HEK293 (cell line): ENCODE data around the gene BSCL2.

Source experiments
- MEIS1 ChIP-seq: sonication (generic); formaldehyde crosslinking; IDR thresholded peaks from 2 replicates; pipeline ENCODE4 v1.8.1; 2022; ENCODE audit warnings: missing genetic modification reagents, mild to moderate bottlenecking, borderline replicate concordance
- PRDM10 ChIP-seq: fragments of 450-650 bp; formaldehyde crosslinking; IDR thresholded peaks from 2 replicates; pipeline ENCODE4 v1.5.1; 2016; ENCODE audit warnings: missing biosample characterization, missing genetic modification characterization
- PRDM6 ChIP-seq: fragments of 450-650 bp; formaldehyde crosslinking; IDR thresholded peaks from 2 replicates; pipeline ENCODE4 v1.5.1; 2017; ENCODE audit warnings: missing biosample characterization, missing genetic modification characterization
- ZBTB26 ChIP-seq: fragments of 450-650 bp; formaldehyde crosslinking; optimal IDR thresholded peaks from 2 replicates; pipeline ENCODE3; 2016; ENCODE audit warnings: missing biosample characterization, mild to moderate bottlenecking, missing genetic modification characterization
- ZBTB44 ChIP-seq: fragments of 450-650 bp; IDR thresholded peaks from 2 replicates; pipeline ENCODE4 v1.5.1; 2018; ENCODE audit warnings: missing biosample characterization, mild to moderate bottlenecking, missing genetic modification characterization
- ZBTB49 ChIP-seq: fragments of 450-650 bp; formaldehyde crosslinking; IDR thresholded peaks from 2 replicates; pipeline ENCODE4 v1.5.1; 2016; ENCODE audit warnings: missing biosample characterization, missing genetic modification characterization, low read depth
- ZNF132 ChIP-seq: fragments of 450-650 bp; formaldehyde crosslinking; IDR thresholded peaks from 2 replicates; pipeline ENCODE4 v1.5.1; 2017; ENCODE audit warnings: missing biosample characterization, missing genetic modification characterization, borderline replicate concordance
- ZNF23 ChIP-seq: fragments of 450-650 bp; formaldehyde crosslinking; IDR thresholded peaks from 2 replicates; pipeline ENCODE4 v1.5.1; 2016; ENCODE audit warnings: missing biosample characterization, missing genetic modification characterization, borderline replicate concordance
- ZNF335 ChIP-seq: fragments of 450-650 bp; formaldehyde crosslinking; conservative IDR thresholded peaks from 2 replicates; pipeline ENCODE4 v1.5.1; 2016; ENCODE audit warnings: missing biosample characterization, missing genetic modification characterization
- ZNF449 ChIP-seq: fragments of 450-650 bp; formaldehyde crosslinking; IDR thresholded peaks from 2 replicates; pipeline ENCODE4 v1.5.1; 2017; ENCODE audit warnings: missing biosample characterization, mild to moderate bottlenecking, missing genetic modification characterization, moderate library complexity
- ZNF624 ChIP-seq: fragments of 450-650 bp; formaldehyde crosslinking; IDR thresholded peaks from 2 replicates; pipeline ENCODE4 v1.5.1; 2017; ENCODE audit warnings: missing biosample characterization, missing genetic modification characterization
- ZNF639 ChIP-seq: fragments of 450-650 bp; formaldehyde crosslinking; IDR thresholded peaks from 2 replicates; pipeline ENCODE4 v1.5.1; 2016; ENCODE audit warnings: missing biosample characterization, missing genetic modification characterization
- ZNF692 ChIP-seq: fragments of 450-650 bp; formaldehyde crosslinking; IDR thresholded peaks from 2 replicates; pipeline ENCODE4 v1.5.1; 2016; ENCODE audit warnings: missing biosample characterization, missing genetic modification characterization
- ZNF791 ChIP-seq: fragments of 450-650 bp; formaldehyde crosslinking; IDR thresholded peaks from 2 replicates; pipeline ENCODE4 v1.5.1; 2016; ENCODE audit warnings: missing biosample characterization, missing genetic modification characterization
- ZSCAN30 ChIP-seq: fragments of 450-650 bp; IDR thresholded peaks from 2 replicates; pipeline ENCODE4 v1.5.1; 2018; ENCODE audit warnings: missing biosample characterization, mild to moderate bottlenecking, missing genetic modification characterization, moderate library complexity
- ZSCAN4 ChIP-seq: fragments of 450-650 bp; formaldehyde crosslinking; IDR thresholded peaks from 2 replicates; pipeline ENCODE4 v1.5.1; 2017; ENCODE audit warnings: missing biosample characterization, missing genetic modification characterization
- TF ChIP-seq, protein P1 (sequence below): fragments of 450-650 bp; formaldehyde crosslinking; IDR thresholded peaks from 2 replicates; pipeline ENCODE4 v1.5.1; 2016; ENCODE audit warnings: missing biosample characterization, missing genetic modification characterization
- TF ChIP-seq, protein P2 (sequence below): fragments of 450-650 bp; formaldehyde crosslinking; IDR thresholded peaks from 2 replicates; pipeline ENCODE4 v1.5.1; 2016; ENCODE audit warnings: missing biosample characterization, missing genetic modification characterization

The BSCL2 gene

GRCh38 chr11:62689421-62690183, 17.6 kb downstream of the BSCL2 start, which contains the start of gene LRRN4CL (continued):
- TF ChIP-seq ZNF692 (no peak), ZNF449 (tag by site-specific recombination) (no peak), ZNF624 (tag by site-specific recombination) (no peak), ZNF639 (tag by site-specific recombination) (no peak), PRDM6 (tag by site-specific recombination) (no peak), ZSCAN4 (tag by site-specific recombination) (no peak), ZNF791 (tag by site-specific recombination) (no peak), ZNF23 (tag by site-specific recombination) (no peak), ZSCAN30 (tag by site-specific recombination) (no peak), ZNF132 (tag by site-specific recombination) (no peak), ZBTB26 (no peak), PRDM10 (peak; percentile 17; the same call in 1 of the 2 replicates), ZBTB49 (tag by site-specific recombination) (no peak), ZNF335 (tag by site-specific recombination) (no peak), MEIS1 (CRISPR knock-in tag) (no peak), ZBTB44 (tag by site-specific recombination) (no peak)
- TF ChIP-seq, protein P1, sequence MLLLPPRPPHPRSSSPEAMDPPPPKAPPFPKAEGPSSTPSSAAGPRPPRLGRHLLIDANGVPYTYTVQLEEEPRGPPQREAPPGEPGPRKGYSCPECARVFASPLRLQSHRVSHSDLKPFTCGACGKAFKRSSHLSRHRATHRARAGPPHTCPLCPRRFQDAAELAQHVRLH: no peak
- TF ChIP-seq, protein P2, sequence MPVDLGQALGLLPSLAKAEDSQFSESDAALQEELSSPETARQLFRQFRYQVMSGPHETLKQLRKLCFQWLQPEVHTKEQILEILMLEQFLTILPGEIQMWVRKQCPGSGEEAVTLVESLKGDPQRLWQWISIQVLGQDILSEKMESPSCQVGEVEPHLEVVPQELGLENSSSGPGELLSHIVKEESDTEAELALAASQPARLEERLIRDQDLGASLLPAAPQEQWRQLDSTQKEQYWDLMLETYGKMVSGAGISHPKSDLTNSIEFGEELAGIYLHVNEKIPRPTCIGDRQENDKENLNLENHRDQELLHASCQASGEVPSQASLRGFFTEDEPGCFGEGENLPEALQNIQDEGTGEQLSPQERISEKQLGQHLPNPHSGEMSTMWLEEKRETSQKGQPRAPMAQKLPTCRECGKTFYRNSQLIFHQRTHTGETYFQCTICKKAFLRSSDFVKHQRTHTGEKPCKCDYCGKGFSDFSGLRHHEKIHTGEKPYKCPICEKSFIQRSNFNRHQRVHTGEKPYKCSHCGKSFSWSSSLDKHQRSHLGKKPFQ (tag by site-specific recombination): no peak
